Activated naive CD4-positive, alpha-beta T cell treated with anti-CD3 and anti-CD28 coated beads, Interleukin-2, amount 50 U/mL, for 24 hours (primary cell): ENCODE data around the gene LYRM9.
"Not testable (repeated sequence)": the region's sequence is repeated elsewhere in the genome, so short reads cannot be mapped to it uniquely, and the experiment has no call there.

ENCODE experiments used
- H3K27ac Mint-ChIP-seq: one replicate; pipeline ENCODE4 v1.8.0; 2021; ENCODE audit warnings: mild to moderate bottlenecking, mixed read lengths
- H3K27me3 Mint-ChIP-seq: one replicate; pipeline ENCODE4 v1.8.0; 2021; ENCODE audit warnings: mixed read lengths
- H3K36me3 Mint-ChIP-seq: one replicate; pipeline ENCODE4 v1.8.0; 2021; ENCODE audit warnings: mixed read lengths
- H3K4me1 Mint-ChIP-seq: one replicate; pipeline ENCODE4 v1.8.0; 2021; ENCODE audit warnings: mixed read lengths
- H3K4me3 Mint-ChIP-seq: one replicate; pipeline ENCODE4 v1.8.0; 2021; ENCODE audit warnings: mild to moderate bottlenecking, mixed read lengths
- H3K9me3 Mint-ChIP-seq: one replicate; pipeline ENCODE4 v1.8.0; 2021; ENCODE audit warnings: mixed read lengths

Gene LYRM9

GRCh38 chr17:27915709-27916108 is 22.5 kb upstream of the LYRM9 start:
- H3K9me3 Mint-ChIP-seq: no peaks in the 10 kb centered on the region
- H3K4me3 Mint-ChIP-seq: no peak overlapping the region
- H3K36me3 Mint-ChIP-seq: no peaks in the 10 kb centered on the region
- no peaks in the 10 kb centered on the region for H3K4me1 Mint-ChIP-seq
- no peak overlapping the region for H3K27ac Mint-ChIP-seq
- H3K27me3 Mint-ChIP-seq: no peaks in the 10 kb centered on the region

GRCh38 chr17:27914382-27914781 is 21.2 kb upstream of the LYRM9 start:
- no peaks in the 10 kb centered on the region for H3K27me3 Mint-ChIP-seq
- no peaks in the 10 kb centered on the region for H3K4me1 Mint-ChIP-seq
- no peak overlapping the region for H3K27ac Mint-ChIP-seq
- no peaks in the 10 kb centered on the region for H3K36me3 Mint-ChIP-seq
- H3K4me3 Mint-ChIP-seq: no peak overlapping the region
- no peaks in the 10 kb centered on the region for H3K9me3 Mint-ChIP-seq

GRCh38 chr17:27912964-27913363 is 19.8 kb upstream of the LYRM9 start:
- Mint-ChIP-seq H3K27me3 (no peaks in the 10 kb centered on the region), H3K27ac (no peak overlapping the region), H3K4me1 (no peaks in the 10 kb centered on the region)

GRCh38 chr17:27912299-27912698 is 19.1 kb upstream of the LYRM9 start:
- H3K4me1 Mint-ChIP-seq, H3K36me3 Mint-ChIP-seq, H3K27me3 Mint-ChIP-seq, H3K9me3 Mint-ChIP-seq, H3K4me3 Mint-ChIP-seq, H3K27ac Mint-ChIP-seq: not testable (repeated sequence)

More at GRCh38 chr17:27912964-27913363, 19.8 kb upstream of the LYRM9 start:
- Mint-ChIP-seq H3K4me3 (no peak overlapping the region), H3K36me3 (no peaks in the 10 kb centered on the region), H3K9me3 (no peaks in the 10 kb centered on the region)

GRCh38 chr17:27907976-27908558 is 14.9 kb upstream of the LYRM9 start:
- no peak overlapping the region for H3K4me3 Mint-ChIP-seq
- H3K4me1 Mint-ChIP-seq: no peaks in the 10 kb centered on the region
- H3K27ac Mint-ChIP-seq: no peak overlapping the region
- peaks cover 13% of the 10 kb centered on the region for H3K27me3 Mint-ChIP-seq
- no peaks in the 10 kb centered on the region for H3K9me3 Mint-ChIP-seq
- H3K36me3 Mint-ChIP-seq: no peaks in the 10 kb centered on the region

GRCh38 chr17:27906623-27907022 is 13.5 kb upstream of the LYRM9 start:
- H3K27ac Mint-ChIP-seq: no peak overlapping the region
- H3K9me3 Mint-ChIP-seq: no peaks in the 10 kb centered on the region
- no peaks in the 10 kb centered on the region for H3K4me1 Mint-ChIP-seq
- H3K36me3 Mint-ChIP-seq: no peaks in the 10 kb centered on the region
- no peak overlapping the region for H3K4me3 Mint-ChIP-seq
- peaks cover 15% of the 10 kb centered on the region for H3K27me3 Mint-ChIP-seq

- H3K9me3 Mint-ChIP-seq: no peaks in the 10 kb centered on the region
- no peaks in the 10 kb centered on the region for H3K36me3 Mint-ChIP-seq
- peaks cover 15% of the 10 kb centered on the region for H3K27me3 Mint-ChIP-seq
- no peak overlapping the region for H3K4me3 Mint-ChIP-seq
- H3K4me1 Mint-ChIP-seq: no peaks in the 10 kb centered on the region
- no peak overlapping the region for H3K27ac Mint-ChIP-seq
These were observed 13.0 kb upstream of the LYRM9 start for GRCh38 chr17:27906226-27906580.

GRCh38 chr17:27905447-27906225 is 12.5 kb upstream of the LYRM9 start:
- Mint-ChIP-seq H3K4me1 (no peaks in the 10 kb centered on the region), H3K27ac (no peak overlapping the region), H3K36me3 (no peaks in the 10 kb centered on the region), H3K9me3 (no peaks in the 10 kb centered on the region), H3K4me3 (no peak overlapping the region), H3K27me3 (peaks cover 15% of the 10 kb centered on the region)

GRCh38 chr17:27904534-27905446 is 11.6 kb upstream of the LYRM9 start:
- H3K4me3 Mint-ChIP-seq: no peak overlapping the region
- peaks cover 15% of the 10 kb centered on the region for H3K27me3 Mint-ChIP-seq
- no peak overlapping the region for H3K27ac Mint-ChIP-seq
- H3K9me3 Mint-ChIP-seq: no peaks in the 10 kb centered on the region
- H3K36me3 Mint-ChIP-seq: no peaks in the 10 kb centered on the region
- H3K4me1 Mint-ChIP-seq: no peaks in the 10 kb centered on the region

- Mint-ChIP-seq H3K27ac (peak overlapping the region; percentile 25), H3K4me1 (no peaks in the 10 kb centered on the region), H3K36me3 (no peaks in the 10 kb centered on the region), H3K27me3 (peaks cover 15% of the 10 kb centered on the region), H3K9me3 (no peaks in the 10 kb centered on the region), H3K4me3 (no peak overlapping the region)
These were observed 10.9 kb upstream of the LYRM9 start for GRCh38 chr17:27904114-27904513.

- no peak overlapping the region for H3K27ac Mint-ChIP-seq
- peaks cover 14% of the 10 kb centered on the region for H3K27me3 Mint-ChIP-seq
- no peaks in the 10 kb centered on the region for H3K36me3 Mint-ChIP-seq
- H3K4me1 Mint-ChIP-seq: no peaks in the 10 kb centered on the region
- H3K4me3 Mint-ChIP-seq: no peak overlapping the region
- no peaks in the 10 kb centered on the region for H3K9me3 Mint-ChIP-seq
These were observed 6.4 kb upstream of the LYRM9 start for GRCh38 chr17:27899525-27899924.

- H3K27ac Mint-ChIP-seq: no peak overlapping the region
- no peaks in the 10 kb centered on the region for H3K9me3 Mint-ChIP-seq
- H3K27me3 Mint-ChIP-seq: peaks cover 10% of the 10 kb centered on the region
- peaks cover 12% of the 10 kb centered on the region for H3K4me1 Mint-ChIP-seq
- H3K4me3 Mint-ChIP-seq: no peak overlapping the region
- H3K36me3 Mint-ChIP-seq: no peaks in the 10 kb centered on the region
These were observed 4.9 kb upstream of the LYRM9 start for GRCh38 chr17:27898096-27898495.

- Mint-ChIP-seq H3K9me3 (no peaks in the 10 kb centered on the region), H3K4me1 (peaks cover 19% of the 10 kb centered on the region), H3K27ac (no peak overlapping the region), H3K36me3 (no peaks in the 10 kb centered on the region), H3K27me3 (peaks cover 8% of the 10 kb centered on the region), H3K4me3 (no peak overlapping the region)
These were observed 3.5 kb upstream of the LYRM9 start for GRCh38 chr17:27896701-27897100.

- H3K4me3 Mint-ChIP-seq: no peak overlapping the region
- no peak overlapping the region for H3K27ac Mint-ChIP-seq
- peaks cover 25% of the 10 kb centered on the region for H3K4me1 Mint-ChIP-seq
- peaks cover 8% of the 10 kb centered on the region for H3K27me3 Mint-ChIP-seq
- no peaks in the 10 kb centered on the region for H3K36me3 Mint-ChIP-seq
- no peaks in the 10 kb centered on the region for H3K9me3 Mint-ChIP-seq
These were observed 2.9 kb upstream of the LYRM9 start for GRCh38 chr17:27895940-27896535.

- H3K36me3 Mint-ChIP-seq: no peaks in the 10 kb centered on the region
- H3K4me1 Mint-ChIP-seq: peaks cover 26% of the 10 kb centered on the region
- peaks cover 8% of the 10 kb centered on the region for H3K27me3 Mint-ChIP-seq
- H3K27ac Mint-ChIP-seq: no peak overlapping the region
- no peaks in the 10 kb centered on the region for H3K9me3 Mint-ChIP-seq
- H3K4me3 Mint-ChIP-seq: no peak overlapping the region
These were observed 2.1 kb upstream of the LYRM9 start for GRCh38 chr17:27895123-27895895.
